SIG-M5 treated with dmso at 0.1 percent for 504 hours (cell line): Measurements from ENCODE around the gene NDRG3.
A peak's percentile ranks its signal among the peaks of the same experiment; 100 is the strongest.

Experiments
- DNase-seq: peaks from one replicate; lab custom pipeline; 2025; ENCODE audit not compliant: unreplicated experiment; lab: John Stamatoyannopoulos, UW

NDRG3 gene

DNA sequence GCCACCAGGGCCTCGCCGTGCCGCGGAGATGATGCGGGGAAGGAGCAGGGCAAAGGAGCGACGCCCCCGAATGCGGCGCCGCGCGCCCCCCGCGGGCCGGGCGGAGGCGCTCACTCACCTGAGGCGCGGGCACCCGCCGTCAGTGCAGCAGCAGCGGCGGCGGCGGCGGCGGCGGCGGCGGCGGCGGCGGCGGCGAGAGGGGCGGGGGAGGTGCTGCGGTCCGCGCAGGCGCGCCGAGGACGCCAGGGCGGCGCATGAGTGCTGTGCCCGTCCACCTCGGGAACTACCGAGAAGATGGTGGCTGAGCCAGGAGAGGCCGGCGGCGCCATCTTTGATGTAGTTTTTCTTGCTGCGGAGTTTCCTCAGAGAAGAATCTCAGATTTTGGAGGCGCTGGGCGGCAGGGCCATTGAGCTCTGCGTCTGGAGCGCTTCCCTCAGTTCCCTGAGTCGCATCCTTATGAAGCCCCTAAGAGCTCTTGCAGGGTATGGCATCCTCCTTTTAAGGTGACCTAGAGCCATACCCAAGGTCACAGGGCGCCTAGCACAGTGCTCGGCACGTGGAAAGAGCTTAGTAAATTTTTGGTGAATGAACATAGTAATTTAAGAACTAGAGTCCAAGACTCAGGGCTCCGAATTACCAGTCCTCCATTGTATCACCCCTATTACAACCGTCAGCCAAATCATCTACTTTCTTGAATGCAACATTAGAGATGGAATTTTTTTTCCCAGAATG is at the start of gene NDRG3:
TSS of gene NDRG3 (minus strand) at position 164 of the 733 bp plus-strand sequence. CDS start 24,355 bp downstream, outside the sequence.
- peak; percentile 91 for DNase-seq

DNA sequence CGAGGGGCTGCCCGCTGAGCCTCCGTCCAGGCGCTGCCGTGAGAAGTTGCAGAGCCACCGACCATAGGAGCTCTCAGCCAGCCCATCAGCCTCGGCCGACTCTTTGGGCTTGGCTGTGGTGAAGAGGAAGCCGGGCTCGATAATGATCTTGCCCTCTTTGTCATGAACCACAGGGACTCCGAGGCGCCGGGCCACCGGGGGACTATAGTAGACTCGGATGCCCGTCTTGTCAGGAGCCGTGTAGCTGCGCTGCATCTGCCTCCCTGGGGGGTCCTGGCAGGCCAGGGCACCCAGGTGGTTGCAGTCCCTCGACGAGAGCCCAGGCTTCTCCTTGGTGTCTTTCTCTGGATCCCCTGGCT is 48.2 kb upstream of the NDRG3 start:
- DNase-seq, result no peak

GRCh38 chr20:36793294-36794115 is 47.6 kb upstream of the NDRG3 start:
- no peak for DNase-seq

- DNase-seq, result peak; percentile 33
Measured at GRCh38 chr20:36792422-36792821, 46.5 kb upstream of the NDRG3 start.

GRCh38 chr20:36791862-36792261 is 46.0 kb upstream of the NDRG3 start:
- no peak for DNase-seq

- DNase-seq, result no peak
Measured at GRCh38 chr20:36786663-36787062, 40.8 kb upstream of the NDRG3 start.

DNA sequence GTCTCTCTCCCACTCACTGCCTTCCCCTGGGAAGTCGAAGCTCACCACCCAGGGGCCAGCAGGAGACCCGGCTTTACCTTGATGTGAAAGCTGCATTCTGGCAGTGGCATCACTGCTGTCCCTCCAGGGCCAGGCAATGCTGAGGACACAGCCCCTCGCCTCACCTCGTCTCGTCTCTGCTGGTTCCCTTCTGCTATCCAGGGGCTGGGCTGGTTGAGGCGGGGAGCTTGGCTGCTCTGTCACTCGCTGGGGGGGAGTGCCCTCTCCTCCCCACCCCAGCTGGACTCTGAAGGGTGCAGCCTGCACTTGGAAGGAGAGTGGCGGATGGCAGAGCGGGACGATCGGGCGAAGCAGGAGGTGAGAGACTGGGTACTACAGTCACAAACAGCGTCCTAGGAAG is 40.4 kb upstream of the NDRG3 start:
- DNase-seq, result no peak

DNA sequence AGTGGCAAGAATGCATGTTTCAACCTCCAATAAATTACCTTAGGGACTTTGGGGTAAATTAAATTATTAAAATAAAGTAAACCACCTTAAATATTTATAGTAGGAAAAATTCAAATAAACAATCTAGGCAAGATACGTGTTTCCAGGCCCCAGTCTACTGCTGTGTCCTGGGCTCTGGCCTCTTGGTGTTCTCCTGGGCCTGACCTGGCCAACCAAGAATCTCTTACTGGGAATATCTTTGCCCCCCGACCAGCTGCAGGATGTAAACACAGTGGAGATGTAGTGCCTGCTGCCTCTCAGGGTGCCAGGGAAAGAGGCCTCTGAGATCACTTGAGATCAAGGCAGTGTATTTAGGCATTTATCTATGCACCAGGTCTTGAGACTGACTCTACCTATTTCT is 39.4 kb upstream of the NDRG3 start:
- DNase-seq, result no peak

- DNase-seq, result no peak
Measured at GRCh38 chr20:36784900-36785299, 39.0 kb upstream of the NDRG3 start.

DNA sequence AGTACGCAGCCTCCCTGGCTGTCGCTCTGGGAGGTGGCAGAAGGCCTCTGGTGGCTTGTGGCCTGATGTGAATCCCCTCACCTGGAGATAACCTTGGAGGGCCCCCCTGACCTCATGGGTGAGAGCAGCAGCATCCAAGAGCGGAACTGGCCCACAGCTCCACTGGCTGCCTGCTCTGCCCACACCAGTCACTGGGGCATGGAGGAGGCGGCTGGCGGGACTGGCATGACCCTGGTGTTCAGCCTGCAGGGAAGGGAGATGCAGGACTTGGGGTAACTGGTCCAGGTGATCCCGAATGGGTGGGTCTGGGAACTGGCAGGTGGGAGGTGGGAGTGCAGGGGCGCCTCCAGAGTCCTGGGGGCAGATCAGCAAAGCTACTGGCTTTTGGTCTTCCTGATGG is 38.2 kb upstream of the NDRG3 start:
- DNase-seq, result no peak

GRCh38 chr20:36779656-36780025 is 33.8 kb upstream of the NDRG3 start:
- no peak for DNase-seq

GRCh38 chr20:36778831-36779655 is 33.2 kb upstream of the NDRG3 start:
- DNase-seq, result no peak

- no peak for DNase-seq
Measured at GRCh38 chr20:36777576-36777975, 31.7 kb upstream of the NDRG3 start.

- DNase-seq, result no peak
Measured at GRCh38 chr20:36777167-36777566, 31.3 kb upstream of the NDRG3 start.

GRCh38 chr20:36775826-36776225 is 29.9 kb upstream of the NDRG3 start:
- no peak for DNase-seq

DNA sequence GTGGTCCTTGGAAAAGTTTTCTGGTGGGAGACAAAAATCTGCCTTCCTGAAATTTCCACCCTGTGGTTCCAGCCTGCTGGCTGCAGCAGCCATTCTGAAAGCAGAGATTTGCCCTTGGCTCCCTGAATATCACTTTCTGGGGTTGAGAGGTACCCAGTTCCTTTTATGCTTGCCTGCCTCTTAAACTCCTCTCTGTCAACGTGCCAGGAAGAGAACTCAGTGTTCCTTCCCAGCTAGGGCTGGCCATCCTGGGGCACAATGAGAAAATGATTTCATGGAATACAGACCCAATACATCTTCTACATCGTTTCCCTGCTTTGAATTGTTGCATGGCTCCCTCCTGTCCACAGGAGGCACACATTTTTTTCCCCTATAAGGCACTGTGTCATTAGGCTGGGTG is 29.3 kb upstream of the NDRG3 start:
- DNase-seq, result no peak

- peak; percentile 94 for DNase-seq
Measured at GRCh38 chr20:36773597-36774390, 27.9 kb upstream of the NDRG3 start, which contains the start of gene DSN1. Gene DSN1, minus strand, starts transcription at chr20:36773763. Its CDS starts 2,305 bp downstream, at chr20:36771458.

DNA sequence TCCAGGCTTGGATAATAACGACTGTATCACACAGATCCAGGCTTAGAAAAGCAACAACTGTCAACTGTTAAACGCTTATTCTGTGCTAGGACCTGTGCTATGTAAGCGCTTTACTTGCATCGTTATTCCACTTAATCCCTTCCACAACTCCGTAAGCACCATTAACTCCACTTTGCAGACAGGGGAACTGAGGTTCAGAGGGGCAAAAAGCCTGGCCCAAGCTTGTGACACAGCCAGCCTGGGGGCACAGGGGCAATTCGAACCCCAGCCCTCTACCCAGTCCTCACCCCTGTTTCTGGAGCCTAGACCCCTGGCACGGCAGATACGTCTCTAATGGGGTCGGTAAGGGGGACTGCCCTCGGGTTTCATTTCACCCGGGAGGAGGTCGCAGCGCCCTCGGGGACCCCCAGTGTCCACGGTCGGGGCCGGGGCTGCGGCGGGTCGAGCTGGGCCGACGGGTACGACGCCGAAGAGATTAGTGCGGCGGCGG is 27.3 kb upstream of the NDRG3 start:
- DNase-seq, result no peak

GRCh38 chr20:36770680-36771079 is 24.8 kb upstream of the NDRG3 start:
- DNase-seq, result no peak

DNA sequence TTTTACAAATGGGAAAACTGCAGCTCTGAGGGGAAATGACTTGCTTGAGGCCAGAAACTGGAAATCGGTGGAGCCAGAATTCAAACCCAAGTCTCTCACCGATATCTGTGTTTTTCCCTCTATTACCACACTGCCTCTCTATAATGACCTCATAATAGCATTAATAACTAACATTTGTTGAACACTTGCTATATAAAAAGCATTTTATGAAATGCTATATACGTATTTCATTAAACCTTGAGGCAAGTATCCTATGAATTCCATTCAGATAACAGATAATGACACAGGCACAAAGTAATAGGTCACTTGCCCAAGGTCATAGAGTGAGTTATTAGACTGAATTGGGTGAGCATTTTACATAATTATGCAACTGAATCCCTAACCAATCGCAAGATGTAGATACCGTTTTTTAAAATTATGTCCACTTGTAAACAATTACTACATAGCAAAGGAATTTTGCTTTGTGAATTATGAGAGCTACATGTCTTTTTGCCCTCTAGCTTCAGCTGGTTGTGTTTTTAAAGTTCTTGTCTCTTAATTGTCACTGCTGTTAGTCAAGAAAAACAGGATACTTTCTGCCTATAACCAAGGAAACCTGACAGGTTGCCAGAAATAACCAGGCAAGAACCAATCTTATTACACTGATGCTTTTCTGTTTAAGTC is 23.0 kb upstream of the NDRG3 start:
- peak; percentile 14 for DNase-seq
